ENCODE measurements around the gene CDH4. TPM values are rescaled to one million over a fixed set of nuclear protein-coding genes. Genes with fewer than 3 reads are reported as not detected.

Gene CDH4
- total RNA-seq, 4 donors from 2014 or later, result under 0.01 to 0.56 (median 0.19) TPM; not detected in 1

- TF ChIP-seq CTCF (IDR thresholded peaks at IDR 0.05), result no peak
- DNase-seq (ENCODE audit: low spot score) (no peak), ATAC-seq (ENCODE audit: low FRiP score) (no peak)
Measured at GRCh38 chr20:61312925-61313324, 60.9 kb downstream of the CDH4 start.

GRCh38 chr20:61313396-61313795 lies 61.3 kb downstream of the CDH4 start:
- no peak for TF ChIP-seq CTCF (IDR thresholded peaks at IDR 0.05)
- ATAC-seq (ENCODE audit: low FRiP score) (no peak), DNase-seq (ENCODE audit: low spot score) (no peak)

- no peak for DNase-seq (ENCODE audit: low spot score)
- no peak for ATAC-seq (ENCODE audit: low FRiP score)
- no peak for TF ChIP-seq CTCF (IDR thresholded peaks at IDR 0.05)
Measured at GRCh38 chr20:61314326-61315010, 62.4 kb downstream of the CDH4 start.

- no peak for TF ChIP-seq CTCF (IDR thresholded peaks at IDR 0.05)
- DNase-seq (ENCODE audit: low spot score) (no peak), ATAC-seq (ENCODE audit: low FRiP score) (no peak)
Measured at GRCh38 chr20:61315319-61315718, 63.3 kb downstream of the CDH4 start.

- no peak for DNase-seq (ENCODE audit: low spot score)
- no peak for TF ChIP-seq CTCF (IDR thresholded peaks at IDR 0.05)
- ATAC-seq (ENCODE audit: low FRiP score), result no peak
Measured at GRCh38 chr20:61316346-61316745, 64.3 kb downstream of the CDH4 start.

- ATAC-seq (ENCODE audit: low FRiP score), result no peak
- DNase-seq (ENCODE audit: low spot score), result no peak
- TF ChIP-seq CTCF (IDR thresholded peaks at IDR 0.05), result no peak
Measured at GRCh38 chr20:61317966-61318530, 66.0 kb downstream of the CDH4 start.
